OCI-LY7 (cell line): Measurements from ENCODE around the gene ZNF540. TPM values are rescaled to one million over a fixed set of nuclear protein-coding genes. Genes with fewer than 3 reads are reported as not detected.
A peak's percentile ranks its signal among the peaks of the same experiment; 100 is the strongest.

Experiments
- BruUV-seq: library from RNA; stranded (reverse); fragments of 400-500 nt; replicated peaks from 2 replicates; lab custom pipeline; 2021; lab: Mats Ljungman, UMichigan
- CTCF ChIA-PET: fragments of 300-600 bp; sonication (Branson Sonifier 250); formaldehyde crosslinking; loops from one replicate; lab custom pipeline; 2022; ENCODE audit warnings: antibody characterized with exemption; ENCODE audit not compliant: unreplicated experiment; lab: Charles Lee
- POLR2A ChIA-PET: fragments of 300-600 bp; sonication (Branson Sonifier 250); formaldehyde crosslinking; loops from one replicate; lab custom pipeline; 2022; ENCODE audit warnings: antibody characterized with exemption; lab: Charles Lee
- DNase-seq: peaks from one replicate; pipeline ENCODE4 v3.0.0-alpha.2; 2015; ENCODE audit warnings: low spot score
- H2AFZ ChIP-seq: fragments of 200-600 bp; sonication (generic), shearing (Covaris generic); 2 replicates; pipeline ENCODE4 v1.6.1; 2014; ENCODE audit warnings: mild to moderate bottlenecking, antibody characterized with exemption, low read length, moderate library complexity
- H3K27ac ChIP-seq: fragments of 200-600 bp; sonication (generic); 2 replicates; pipeline ENCODE4 v1.5.1; 2014; ENCODE audit warnings: mixed run types, low read depth, mild to moderate bottlenecking, moderate library complexity, low read length, inconsistent platforms; ENCODE audit not compliant: poor library complexity, severe bottlenecking
- H3K36me3 ChIP-seq: fragments of 200-600 bp; sonication (generic); 2 replicates; pipeline ENCODE4 v1.6.1; 2014; ENCODE audit warnings: mild to moderate bottlenecking, antibody characterized with exemption, low read length, moderate library complexity, mixed read lengths; ENCODE audit not compliant: insufficient read depth
- H3K4me1 ChIP-seq: fragments of 200-600 bp; sonication (generic); 2 replicates; pipeline ENCODE4 v1.5.1; 2014; ENCODE audit warnings: mild to moderate bottlenecking, low read length; ENCODE audit not compliant: insufficient read depth, poor library complexity, severe bottlenecking
- H3K4me2 ChIP-seq: fragments of 200-600 bp; sonication (generic); 2 replicates; pipeline ENCODE4 v1.6.1; 2014; ENCODE audit warnings: mild to moderate bottlenecking, low read length
- H3K4me3 ChIP-seq: fragments of 200-600 bp; sonication (generic); 2 replicates; pipeline ENCODE4 v1.5.1; 2014; ENCODE audit warnings: mild to moderate bottlenecking, low read depth, low read length; ENCODE audit not compliant: poor library complexity, severe bottlenecking
- H3K79me2 ChIP-seq: fragments of 200-600 bp; sonication (generic); 2 replicates; pipeline ENCODE4 v1.6.1; 2016; ENCODE audit warnings: low read depth, mild to moderate bottlenecking, low read length, moderate library complexity, mixed read lengths; ENCODE audit not compliant: insufficient read depth
- H3K9me2 ChIP-seq: fragments of 200-600 bp; sonication (generic); 2 replicates; pipeline ENCODE4 v1.6.1; 2016; ENCODE audit warnings: mild to moderate bottlenecking, low read length, mixed read lengths; ENCODE audit not compliant: insufficient read depth
- H3K9me3 ChIP-seq: fragments of 200-600 bp; sonication (generic); 2 replicates; pipeline ENCODE4 v1.6.1; 2014; ENCODE audit warnings: mild to moderate bottlenecking, mixed run types, low read length, mixed read lengths
- H4K20me1 ChIP-seq: fragments of 200-600 bp; sonication (generic); 2 replicates; pipeline ENCODE4 v1.6.1; 2014; ENCODE audit warnings: mild to moderate bottlenecking, antibody characterized with exemption, low read length, moderate library complexity, mixed read lengths; ENCODE audit not compliant: insufficient read depth
- CTCF ChIP-seq: fragments of 200-600 bp; sonication (generic); conservative IDR thresholded peaks from 2 replicates; pipeline ENCODE4 v1.5.1; 2014; ENCODE audit warnings: mild to moderate bottlenecking, antibody characterized with exemption, low read length, moderate library complexity, mixed read lengths
- EZH2phosphoT487 ChIP-seq: fragments of 200-600 bp; sonication (generic); IDR thresholded peaks from 2 replicates; pipeline ENCODE4 v1.6.1; 2018; ENCODE audit warnings: low read depth, borderline replicate concordance, mild to moderate bottlenecking, mixed run types, antibody characterized with exemption, low read length, moderate library complexity, mixed read lengths
- intact Hi-C: fragments of 100-400 bp; cut with micrococcal nuclease; formaldehyde crosslinking; loops from one replicate; pipeline ENCODE4 v1.10.0; 2022; ENCODE audit not compliant: unreplicated experiment
- total RNA-seq, 2 experiments: library from RNA; depleted of rRNA in 1 of 2; stranded (reverse); fragments of >200 nt in 1 of 2; shearing (Covaris generic) in 1 of 2; gene quantifications; 2 replicates each; pipeline ENCODE4 v1.2.3, GENCODE V29; 2014 to 2022

The ZNF540 gene
- total RNA-seq, 2 experiments from 2014 or later = 0.44 to 0.46 TPM

- TF ChIP-seq CTCF = no peak
- no peak for TF ChIP-seq EZH2phosphoT487
- peaks cover 3% of the 10 kb centered on the region for H3K4me1 ChIP-seq
- POLR2A ChIA-PET = no interaction called here
- no peaks in the 10 kb centered on the region for H4K20me1 ChIP-seq
- BruUV-seq = no TSS peak
- peak overlapping the region; percentile 75 for H3K4me3 ChIP-seq
- no peaks in the 10 kb centered on the region for H3K9me2 ChIP-seq
- H2AFZ ChIP-seq = peak overlapping the region; percentile 71; the same call in 1 of the 2 replicates
- H3K9me3 ChIP-seq = 0 out of 2 replicates have a peak, but pooled peaks cover 4% of the 10 kb centered on the region
- peak; percentile 33 for DNase-seq
- intact Hi-C loops = loop anchor here (5.0 kb wide), 1 partner anchor 127 kb away; the partner anchor contains the start of genes ZNF569 and ZNF570
- no peaks in the 10 kb centered on the region for H3K79me2 ChIP-seq
- no peaks in the 10 kb centered on the region for H3K36me3 ChIP-seq
- H3K27ac ChIP-seq = no peak overlapping the region
- CTCF ChIA-PET = no interaction called here
- peak overlapping the region; percentile 70 for H3K4me2 ChIP-seq
Measured at GRCh38 chr19:37593996-37594303, 726 bp upstream of the ZNF540 start.

- Histone ChIP-seq H4K20me1 (no peaks in the 10 kb centered on the region), H3K9me2 (no peaks in the 10 kb centered on the region), H3K27ac (no peak overlapping the region), H3K36me3 (no peaks in the 10 kb centered on the region), H3K4me2 (peak overlapping the region; percentile 70), H2AFZ (peak overlapping the region; percentile 71), H3K4me1 (peaks cover 3% of the 10 kb centered on the region), H3K9me3 (0 out of 2 replicates have a peak, but pooled peaks cover 4% of the 10 kb centered on the region), H3K4me3 (peak overlapping the region; percentile 75), H3K79me2 (no peaks in the 10 kb centered on the region)
- no peak for DNase-seq
- POLR2A ChIA-PET = interaction anchor here (0.6 kb wide), 1 partner anchor 250 kb away, joined by 3 read pairs; no protein-coding TSS in a partner anchor
- TF ChIP-seq EZH2phosphoT487 = no peak
- TF ChIP-seq CTCF = no peak
- intact Hi-C loops = loop anchor here (5.0 kb wide), 1 partner anchor 128 kb away; the partner anchor contains the start of genes ZNF569 and ZNF570
- CTCF ChIA-PET = no interaction called here
- BruUV-seq = no TSS peak
Measured at GRCh38 chr19:37594982-37595382, 306 bp downstream of the ZNF540 start.
